GM18907 (cell line): ENCODE data around the gene CHCHD3.

Source experiments
- ATAC-seq: cut with Tn5 transposase; IDR thresholded peaks from one replicate; pipeline ENCODE4 v1.9.1; 2021; ENCODE audit warnings: mild to moderate bottlenecking, moderate library complexity; ENCODE audit not compliant: unreplicated experiment

The CHCHD3 gene

DNA sequence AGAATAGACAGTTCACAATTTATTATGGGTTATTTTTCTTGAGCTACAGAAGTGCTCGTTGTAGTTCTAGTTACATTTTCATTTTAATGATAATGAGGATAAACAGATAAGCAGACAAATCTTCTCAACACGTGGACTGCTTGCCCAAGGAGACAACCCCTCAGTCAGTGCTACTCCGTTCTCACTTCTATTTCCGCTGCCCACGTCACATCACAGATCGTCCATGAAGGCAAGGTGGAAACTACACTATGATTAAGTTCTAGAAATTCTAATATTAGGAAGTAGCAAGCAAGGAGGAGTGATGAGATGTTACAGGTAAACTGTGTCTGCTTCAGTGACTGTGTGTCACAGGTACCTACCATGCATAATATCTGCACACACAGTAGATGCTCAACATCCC lies 210.5 kb downstream of the CHCHD3 start:
- ATAC-seq = no peak

GRCh38 chr7:132869166-132869861 lies 212.6 kb downstream of the CHCHD3 start:
- no peak for ATAC-seq

DNA sequence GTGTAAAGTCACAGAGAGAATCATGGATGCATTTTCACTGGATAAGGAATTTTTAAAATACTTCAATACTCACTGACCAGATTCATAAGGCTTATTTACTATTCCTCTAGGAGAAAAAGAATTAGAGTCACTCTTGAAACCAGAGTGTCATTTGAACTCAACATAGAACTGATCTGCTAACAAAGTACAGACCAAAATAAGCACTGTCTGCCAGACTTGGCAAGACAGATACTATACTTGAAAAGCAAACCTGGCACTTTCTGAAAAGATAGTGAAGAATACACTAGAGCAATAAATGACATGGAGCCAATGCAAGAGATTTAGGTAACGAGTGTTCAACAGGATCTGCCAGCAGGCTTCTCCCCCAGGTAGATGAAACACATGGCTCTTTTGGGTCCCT lies 215.3 kb downstream of the CHCHD3 start:
- no peak for ATAC-seq

DNA sequence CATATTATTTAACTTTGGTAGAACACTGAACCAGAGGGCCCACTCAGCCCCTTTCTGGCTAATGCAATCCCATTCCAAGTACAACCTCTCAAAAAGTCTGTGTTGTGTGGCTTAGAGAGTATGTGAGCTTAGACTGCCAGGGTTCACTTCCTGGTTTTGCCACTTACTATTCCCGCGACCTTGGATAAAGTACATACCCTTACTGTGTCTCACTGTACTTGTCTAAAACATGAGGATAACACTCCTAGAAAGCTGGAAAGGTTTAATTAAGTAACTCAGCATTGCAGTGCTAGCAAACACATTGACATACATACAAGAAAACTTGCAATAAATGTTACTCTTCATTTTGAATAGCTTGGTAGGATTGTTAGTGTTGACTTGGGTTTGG lies 215.8 kb downstream of the CHCHD3 start:
- ATAC-seq = no peak

DNA sequence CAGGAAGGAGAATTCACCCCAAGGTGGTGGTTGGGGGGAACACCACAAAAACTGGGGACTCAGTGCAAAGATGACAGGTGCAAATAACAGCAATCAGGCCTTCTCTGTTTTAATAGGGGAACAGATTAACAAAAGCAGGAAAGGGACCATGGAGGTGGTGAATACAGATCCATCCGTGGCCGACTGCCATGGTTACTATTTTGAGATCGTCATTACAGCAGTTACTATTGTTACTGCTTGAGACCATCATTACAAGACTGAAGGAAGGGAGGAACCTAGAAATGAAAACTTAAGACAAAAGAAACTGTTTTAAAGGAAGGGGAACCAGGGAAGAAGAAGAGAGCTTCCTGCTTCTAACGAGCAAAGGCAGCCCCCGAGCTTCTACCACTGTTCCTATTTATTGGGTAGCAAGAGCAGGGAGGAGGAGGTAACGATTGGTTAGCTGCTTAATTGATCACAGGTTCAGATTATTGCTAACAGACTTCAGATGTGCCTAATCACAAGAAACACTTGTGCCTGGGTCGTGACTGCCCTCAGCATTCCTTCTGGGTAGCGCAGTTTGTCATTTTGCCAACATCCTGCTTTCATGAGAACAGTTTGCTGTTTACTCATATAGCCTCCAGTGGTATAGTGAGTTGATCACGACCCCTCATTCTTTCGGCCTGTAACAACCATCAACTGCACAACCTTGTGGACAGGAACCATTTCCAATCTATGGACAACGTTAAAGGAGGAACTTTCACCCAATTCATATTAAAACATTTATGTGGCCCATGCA lies 216.3 kb downstream of the CHCHD3 start:
- no peak for ATAC-seq

- no peak for ATAC-seq
These were observed 219.8 kb downstream of the CHCHD3 start for GRCh38 chr7:132861940-132862554.

- no peak for ATAC-seq
These were observed 220.5 kb downstream of the CHCHD3 start for GRCh38 chr7:132861424-132861823.

- ATAC-seq = no peak
These were observed 222.7 kb downstream of the CHCHD3 start for GRCh38 chr7:132859199-132859598.

- ATAC-seq = no peak
These were observed 223.1 kb downstream of the CHCHD3 start for GRCh38 chr7:132858760-132859159.

DNA sequence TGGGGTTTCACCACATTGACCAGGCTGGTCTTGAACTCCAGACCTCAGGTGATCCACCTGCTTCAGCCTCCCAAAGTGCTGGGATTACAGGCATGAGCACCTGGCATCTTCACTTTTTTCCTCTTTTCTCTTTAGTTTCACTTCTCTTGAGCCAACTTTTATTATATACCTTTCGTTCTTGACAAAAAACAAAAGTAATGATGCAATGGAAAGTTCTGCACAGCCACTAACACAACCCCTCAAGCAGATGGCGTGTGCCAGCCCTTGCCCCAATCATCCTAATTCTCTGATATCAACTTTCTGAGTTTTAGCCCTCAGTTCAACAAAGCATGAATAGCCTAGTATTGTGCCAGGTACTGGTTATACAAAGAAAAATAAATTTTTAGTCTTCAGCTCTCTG lies 223.6 kb downstream of the CHCHD3 start:
- no peak for ATAC-seq

GRCh38 chr7:132857703-132858102 lies 224.2 kb downstream of the CHCHD3 start:
- ATAC-seq = no peak

GRCh38 chr7:132857031-132857430 lies 224.9 kb downstream of the CHCHD3 start:
- ATAC-seq = no peak

GRCh38 chr7:132856416-132856815 lies 225.5 kb downstream of the CHCHD3 start:
- ATAC-seq = no peak

- no peak for ATAC-seq
These were observed 226.0 kb downstream of the CHCHD3 start for GRCh38 chr7:132855901-132856300.

DNA sequence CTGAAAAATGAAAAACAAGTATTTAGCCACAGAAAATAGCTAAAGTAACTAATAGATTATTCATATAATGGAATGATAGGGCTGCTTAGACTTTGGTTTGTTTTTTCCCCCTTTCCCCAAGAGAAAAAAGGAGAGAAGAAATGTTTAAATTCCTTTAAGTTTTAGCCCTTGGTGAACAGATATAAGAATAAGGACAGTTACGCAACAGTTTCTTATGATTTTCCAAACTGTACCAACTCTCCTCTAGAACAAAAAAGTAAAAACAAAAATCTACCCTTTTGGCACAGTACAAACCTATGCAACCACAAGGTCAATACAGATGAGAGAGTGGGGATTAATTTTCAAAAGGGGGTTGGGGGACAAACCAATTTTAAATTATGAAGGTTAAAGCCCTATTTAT lies 227.7 kb downstream of the CHCHD3 start:
- ATAC-seq = no peak

DNA sequence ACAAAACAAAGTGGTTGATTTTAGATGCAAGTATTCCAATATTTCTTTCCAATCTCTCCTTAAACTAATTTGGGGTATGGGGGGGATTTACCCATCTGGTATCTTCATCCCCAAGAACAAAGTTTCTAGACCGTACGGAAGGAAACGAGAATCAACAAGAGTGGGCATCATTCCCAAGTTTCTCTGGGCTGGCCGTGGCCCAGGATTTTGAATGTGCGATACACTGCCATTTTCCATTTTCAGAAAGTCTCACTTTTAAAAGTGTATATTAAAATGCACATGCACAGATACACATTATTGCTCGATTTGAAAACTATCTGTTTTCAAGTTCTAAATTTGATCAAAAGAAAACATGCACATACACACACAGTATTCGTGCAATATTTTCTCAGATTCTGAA lies 234.5 kb downstream of the CHCHD3 start:
- no peak for ATAC-seq

- no peak for ATAC-seq
These were observed 235.8 kb downstream of the CHCHD3 start for GRCh38 chr7:132846086-132846485.

DNA sequence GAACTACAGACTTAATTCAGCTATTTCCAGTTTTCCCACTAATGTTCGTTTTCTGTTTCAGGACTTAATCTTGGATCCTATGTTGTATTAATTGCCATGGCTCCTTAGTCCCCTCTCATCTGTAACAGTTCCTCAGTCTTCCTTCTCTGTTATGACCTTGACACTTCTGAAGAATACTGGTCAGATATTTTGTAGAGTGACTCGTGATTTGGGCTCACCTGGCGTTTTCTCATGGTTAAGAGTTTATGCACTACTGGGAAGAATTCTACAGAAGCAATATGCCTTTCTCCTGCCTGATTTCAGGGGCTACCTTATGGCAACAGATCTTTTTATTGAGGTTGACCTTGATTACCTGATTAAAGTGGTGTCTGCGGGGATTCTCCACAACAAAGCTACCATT lies 239.4 kb downstream of the CHCHD3 start:
- no peak for ATAC-seq

DNA sequence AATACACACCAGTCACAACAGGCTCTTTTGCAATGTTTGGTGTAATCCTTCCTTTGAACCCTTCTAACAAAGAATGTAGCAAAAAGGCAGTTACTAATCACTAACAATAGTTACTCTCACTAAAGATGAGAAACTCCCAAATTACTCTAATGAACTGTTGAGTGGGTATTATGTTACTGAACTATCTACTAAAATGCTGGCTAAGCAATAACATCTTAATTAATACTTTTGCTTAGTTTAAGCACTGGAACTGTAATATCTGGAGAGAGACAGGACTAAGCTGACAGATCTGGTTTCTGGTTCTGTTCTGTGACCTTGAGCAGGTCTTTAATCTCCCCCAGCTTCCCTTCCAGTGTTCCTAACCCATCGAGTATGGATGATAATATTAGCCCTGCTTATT lies 241.7 kb downstream of the CHCHD3 start:
- no peak for ATAC-seq

- no peak for ATAC-seq
These were observed 243.6 kb downstream of the CHCHD3 start for GRCh38 chr7:132838313-132838712.

DNA sequence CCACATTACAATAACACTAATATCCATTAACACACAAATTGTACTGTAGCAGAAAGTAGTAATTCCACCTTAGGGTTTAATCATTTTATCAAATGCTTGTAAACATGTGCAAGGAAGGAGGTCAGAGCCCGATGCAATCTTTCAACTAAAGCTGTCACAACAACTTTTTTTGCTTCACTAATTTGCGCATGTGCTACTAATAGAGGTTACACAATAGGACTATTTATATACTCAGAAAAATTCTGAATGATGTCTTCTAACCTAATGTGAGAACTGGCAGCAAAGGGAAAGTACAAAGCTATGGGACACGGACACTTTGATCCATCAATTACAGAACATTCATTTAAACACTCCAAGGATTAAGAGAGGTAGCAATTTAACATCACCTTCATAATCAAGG lies 244.4 kb downstream of the CHCHD3 start:
- no peak for ATAC-seq

DNA sequence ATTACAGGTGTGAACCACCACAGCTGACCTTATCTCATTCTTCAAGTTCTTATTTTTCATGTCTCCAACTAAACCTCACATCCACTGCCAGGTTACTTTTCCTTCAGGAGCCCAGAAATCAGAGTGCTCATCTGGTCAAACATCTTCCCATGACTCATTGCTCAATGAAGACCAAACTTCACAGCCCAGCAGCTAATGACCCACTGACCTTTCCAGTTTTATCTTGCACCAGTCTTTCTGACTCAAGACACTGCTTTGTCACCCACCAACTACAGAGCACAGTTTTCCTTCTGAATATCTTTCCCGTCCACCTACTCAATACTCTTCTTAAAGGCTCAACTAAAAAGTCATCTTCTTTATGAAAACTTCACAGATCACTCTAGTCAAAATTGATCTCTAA lies 245.1 kb downstream of the CHCHD3 start:
- ATAC-seq = no peak
